CD4-positive, alpha-beta T cell treated with Interleukin-12 subunit alpha and Interleukin-12 subunit beta, for 1 hour (primary cell): ENCODE measurements around the gene SHMT1.

Source experiments
- DNase-seq: peaks from one replicate; pipeline ENCODE4 v3.0.0-alpha.2; 2020

Gene SHMT1

GRCh38 chr17:18280766-18281371, 82.5 kb downstream of the SHMT1 start:
- DNase-seq = no peak

DNA sequence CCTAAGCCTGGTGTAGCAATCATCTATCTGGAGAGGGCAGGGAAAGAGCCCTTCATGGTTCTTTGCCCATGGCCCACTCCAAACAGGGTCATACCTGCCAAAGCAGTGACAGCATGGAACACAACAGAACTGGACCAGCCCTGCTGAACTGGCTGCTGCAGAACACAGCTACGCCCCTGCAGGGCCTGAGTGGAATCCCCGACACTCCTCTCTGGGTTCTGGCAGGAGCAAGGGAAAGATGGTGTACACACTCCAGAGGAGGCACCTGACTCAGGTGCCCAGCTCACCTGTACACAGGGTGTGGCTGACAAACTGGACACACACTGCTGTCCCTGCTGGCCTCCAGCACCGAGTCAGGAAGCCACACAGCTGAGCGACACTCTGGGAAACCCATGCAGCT, 83.1 kb downstream of the SHMT1 start:
- DNase-seq = no peak

GRCh38 chr17:18278867-18279266, 84.5 kb downstream of the SHMT1 start:
- no peak for DNase-seq
